Measurements from ENCODE around the gene GRXCR2.
"Not testable (repeated sequence)": the region's sequence is repeated elsewhere in the genome, so short reads cannot be mapped to it uniquely, and the experiment has no call there.

Gene GRXCR2

DNA sequence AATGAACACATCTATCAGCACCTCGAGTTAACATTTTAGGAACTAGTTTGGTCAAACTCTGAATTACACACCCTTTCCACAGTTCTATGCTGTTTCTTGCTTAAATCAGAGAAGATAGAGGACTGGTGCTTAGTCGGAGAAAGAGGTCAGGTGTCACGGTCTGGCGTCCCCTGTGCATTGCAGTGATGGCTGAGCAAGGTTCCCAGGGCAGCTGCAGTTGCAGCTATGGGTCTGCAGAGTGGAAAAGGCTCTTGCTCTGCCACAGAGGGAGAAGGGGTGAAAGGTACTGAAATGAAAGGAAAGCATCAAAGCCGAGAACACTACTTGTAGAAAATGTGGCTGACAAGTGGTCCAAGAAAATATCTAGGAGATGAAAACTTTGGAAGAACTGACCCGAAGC, 38.4 kb upstream of the GRXCR2 start:
- no peaks in the 10 kb centered on the region for H3K4me1 ChIP-seq (ENCODE audit: insufficient read depth, low read length)
- no peak overlapping the region for H3K4me3 ChIP-seq (ENCODE audit: low read depth in 1 of 2, low read length in 2 of 2)
- no peaks in the 10 kb centered on the region for H3K27me3 ChIP-seq (ENCODE audit: control insufficient read depth in 1 of 2, insufficient read depth in 2 of 2, low read length in 2 of 2)
- no peaks in the 10 kb centered on the region for H3K9me3 ChIP-seq (ENCODE audit: low read length)
- no peaks in the 10 kb centered on the region for H3K36me3 ChIP-seq (ENCODE audit: insufficient read depth, low read length)
- H3K27ac ChIP-seq (ENCODE audit: low read depth, low read length): no peak overlapping the region
- no peak overlapping the region for H3K9ac ChIP-seq (ENCODE audit: low read length)

DNA sequence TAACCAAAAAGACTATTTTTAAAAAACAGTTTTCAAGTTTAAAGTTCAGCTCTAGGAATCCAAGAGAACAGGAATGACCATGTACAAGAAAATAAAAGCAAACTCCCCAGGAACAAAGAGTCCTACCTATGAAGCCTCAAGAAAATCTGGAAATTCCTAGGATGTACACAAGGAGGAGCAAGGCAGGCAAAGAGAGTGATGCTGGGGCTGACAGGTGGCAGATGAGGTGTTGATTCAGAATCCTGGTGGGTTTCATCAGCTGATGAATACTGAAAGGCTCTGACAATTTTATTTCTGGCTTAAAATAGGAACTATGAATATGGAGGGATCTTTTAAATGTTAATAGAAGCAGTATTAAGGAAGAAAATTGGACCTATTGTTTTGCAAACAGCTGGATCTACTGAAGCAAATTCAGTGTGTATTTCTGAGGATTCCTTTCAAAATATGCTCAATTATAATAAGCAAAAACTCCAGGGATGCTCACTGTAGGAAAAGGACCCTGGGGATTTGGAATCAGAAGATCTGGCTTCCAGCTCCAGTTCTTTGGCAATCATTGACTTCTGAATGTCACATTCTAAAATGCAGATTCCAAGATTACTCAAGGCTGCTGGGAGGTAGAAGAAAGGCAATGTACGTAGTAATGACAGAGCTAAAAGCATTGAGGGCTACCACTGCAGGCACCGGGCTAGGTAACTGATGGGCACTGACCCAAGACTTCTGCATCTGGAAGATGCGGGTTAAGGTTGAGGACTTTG, 35.6 kb upstream of the GRXCR2 start:
- Histone ChIP-seq H3K36me3 (ENCODE audit: insufficient read depth, low read length) (no peaks in the 10 kb centered on the region), H3K9me3 (ENCODE audit: low read length) (no peaks in the 10 kb centered on the region), H3K9ac (ENCODE audit: low read length) (no peak overlapping the region), H3K4me1 (ENCODE audit: insufficient read depth, low read length) (no peaks in the 10 kb centered on the region), H3K27ac (ENCODE audit: low read depth, low read length) (no peak overlapping the region), H3K27me3 (ENCODE audit: control insufficient read depth in 1 of 2, insufficient read depth in 2 of 2, low read length in 2 of 2) (no peaks in the 10 kb centered on the region), H3K4me3 (ENCODE audit: low read depth in 1 of 2, low read length in 2 of 2) (no peak overlapping the region)

DNA sequence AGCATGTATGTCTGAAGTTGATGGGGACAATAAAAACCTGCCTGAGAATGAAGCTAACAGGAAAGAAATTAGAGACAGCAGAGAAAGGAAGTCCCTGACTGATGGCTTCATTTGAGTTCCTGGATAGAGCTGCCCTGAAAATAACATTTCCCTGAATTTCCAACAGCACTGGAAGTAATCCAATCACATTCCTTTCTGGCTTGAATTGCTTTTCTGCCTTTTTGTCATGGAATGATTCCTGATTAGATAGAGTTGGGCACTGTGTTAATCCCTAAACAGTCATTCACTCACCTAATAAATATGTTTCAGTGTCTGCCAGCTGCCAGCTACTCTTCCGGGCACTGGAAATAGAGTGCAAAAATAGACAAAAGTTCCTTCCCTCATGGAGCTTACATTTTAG, 33.6 kb upstream of the GRXCR2 start:
- no peak overlapping the region for H3K9ac ChIP-seq (ENCODE audit: low read length)
- H3K27me3 ChIP-seq (ENCODE audit: control insufficient read depth in 1 of 2, insufficient read depth in 2 of 2, low read length in 2 of 2): no peaks in the 10 kb centered on the region
- no peaks in the 10 kb centered on the region for H3K4me1 ChIP-seq (ENCODE audit: insufficient read depth, low read length)

DNA sequence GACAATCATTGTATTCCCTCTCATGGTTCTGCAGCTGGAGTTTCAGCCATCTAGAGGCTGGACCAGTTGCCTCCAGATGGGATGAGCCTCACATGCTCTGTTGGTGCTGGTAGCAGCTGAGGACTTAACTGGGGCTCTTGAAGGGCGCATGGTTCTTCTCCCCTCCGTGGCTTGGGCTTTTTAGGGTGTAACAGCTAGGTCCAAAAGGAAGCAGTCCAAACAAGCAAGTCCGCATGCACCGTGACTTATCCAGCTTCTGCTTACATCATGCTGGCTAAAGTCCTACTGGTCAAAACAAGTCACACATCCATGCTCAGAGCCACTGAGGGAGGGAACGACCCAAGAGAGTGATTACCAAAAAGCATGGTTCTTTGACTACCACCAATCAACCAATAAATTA, 31.9 kb upstream of the GRXCR2 start:
- H3K9me3 ChIP-seq (ENCODE audit: low read length): no peaks in the 10 kb centered on the region
- H3K9ac ChIP-seq (ENCODE audit: low read length): no peak overlapping the region
- H3K27me3 ChIP-seq (ENCODE audit: control insufficient read depth in 1 of 2, insufficient read depth in 2 of 2, low read length in 2 of 2): no peaks in the 10 kb centered on the region
- no peaks in the 10 kb centered on the region for H3K4me1 ChIP-seq (ENCODE audit: insufficient read depth, low read length)
- no peaks in the 10 kb centered on the region for H3K36me3 ChIP-seq (ENCODE audit: insufficient read depth, low read length)
- H3K27ac ChIP-seq (ENCODE audit: low read depth, low read length): no peak overlapping the region
- no peak overlapping the region for H3K4me3 ChIP-seq (ENCODE audit: low read depth in 1 of 2, low read length in 2 of 2)

More for the DNA sequence above, 33.6 kb upstream of the GRXCR2 start:
- H3K36me3 ChIP-seq (ENCODE audit: insufficient read depth, low read length): no peaks in the 10 kb centered on the region
- H3K4me3 ChIP-seq (ENCODE audit: low read depth in 1 of 2, low read length in 2 of 2): no peak overlapping the region
- H3K9me3 ChIP-seq (ENCODE audit: low read length): no peaks in the 10 kb centered on the region
- no peak overlapping the region for H3K27ac ChIP-seq (ENCODE audit: low read depth, low read length)

DNA sequence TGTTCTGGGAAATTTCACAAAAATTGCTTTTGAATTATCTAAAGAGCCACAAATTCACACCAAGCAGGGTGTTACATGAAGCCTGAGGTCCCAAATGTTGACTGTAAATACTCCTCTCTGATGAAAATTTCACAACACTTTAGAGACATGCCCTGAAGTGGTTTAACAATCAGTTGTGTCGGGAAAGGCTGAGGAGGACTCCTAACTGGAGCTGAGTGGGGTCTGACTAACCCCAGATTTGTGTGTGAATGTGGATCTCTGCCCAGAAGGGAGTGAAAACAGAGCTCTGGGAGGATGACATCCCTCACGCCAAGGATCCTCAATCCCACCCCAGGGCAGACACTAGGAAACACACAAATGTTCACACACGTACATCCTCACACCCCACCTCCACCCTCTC, 31.1 kb upstream of the GRXCR2 start:
- H3K27ac ChIP-seq (ENCODE audit: low read depth, low read length): no peak overlapping the region
- H3K27me3 ChIP-seq (ENCODE audit: control insufficient read depth in 1 of 2, insufficient read depth in 2 of 2, low read length in 2 of 2): no peaks in the 10 kb centered on the region
- H3K4me1 ChIP-seq (ENCODE audit: insufficient read depth, low read length): no peaks in the 10 kb centered on the region
- H3K36me3 ChIP-seq (ENCODE audit: insufficient read depth, low read length): no peaks in the 10 kb centered on the region
- H3K9me3 ChIP-seq (ENCODE audit: low read length): no peaks in the 10 kb centered on the region
- no peak overlapping the region for H3K9ac ChIP-seq (ENCODE audit: low read length)
- no peak overlapping the region for H3K4me3 ChIP-seq (ENCODE audit: low read depth in 1 of 2, low read length in 2 of 2)

DNA sequence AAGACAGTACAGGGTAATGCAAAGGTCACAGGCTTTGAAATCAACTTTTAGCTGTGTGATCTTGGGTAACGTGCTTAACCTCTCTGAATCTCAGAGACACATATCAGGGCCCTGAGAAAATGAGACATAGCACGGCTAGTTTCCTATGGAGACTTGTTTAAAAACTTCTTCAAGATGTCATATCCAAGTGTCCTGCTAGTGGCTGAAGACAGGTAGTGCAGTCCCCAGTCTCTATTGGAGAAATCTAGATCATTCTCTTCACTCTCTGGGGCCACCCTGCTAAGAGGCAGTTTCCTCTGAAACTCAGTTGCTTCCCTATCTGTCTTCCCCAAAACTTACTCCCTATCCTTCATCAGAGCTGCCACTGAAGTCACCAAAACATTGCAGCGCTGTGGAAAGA, 30.3 kb upstream of the GRXCR2 start:
- Histone ChIP-seq H3K4me3 (ENCODE audit: low read depth in 1 of 2, low read length in 2 of 2) (no peak overlapping the region), H3K36me3 (ENCODE audit: insufficient read depth, low read length) (no peaks in the 10 kb centered on the region), H3K27me3 (ENCODE audit: control insufficient read depth in 1 of 2, insufficient read depth in 2 of 2, low read length in 2 of 2) (no peaks in the 10 kb centered on the region), H3K9me3 (ENCODE audit: low read length) (no peaks in the 10 kb centered on the region), H3K27ac (ENCODE audit: low read depth, low read length) (no peak overlapping the region), H3K4me1 (ENCODE audit: insufficient read depth, low read length) (no peaks in the 10 kb centered on the region), H3K9ac (ENCODE audit: low read length) (no peak overlapping the region)

DNA sequence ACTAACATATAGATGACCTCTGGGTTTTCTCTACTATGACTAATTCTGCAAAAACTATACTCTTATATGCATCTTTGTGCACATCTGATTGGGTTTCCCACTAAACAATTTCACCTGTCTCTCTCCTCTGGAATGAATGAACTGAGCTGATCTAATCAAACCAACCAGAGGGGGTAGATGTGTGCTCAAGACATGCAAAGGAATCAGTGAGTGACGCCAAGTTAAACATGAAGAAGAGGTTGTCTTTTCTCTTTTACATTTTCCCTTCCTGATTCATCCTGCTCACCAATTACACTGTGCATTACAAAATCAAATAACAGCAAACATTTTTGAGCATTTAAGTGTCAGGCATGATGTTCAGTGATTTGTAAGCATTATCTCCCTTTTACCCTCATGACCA, 29.6 kb upstream of the GRXCR2 start:
- no peaks in the 10 kb centered on the region for H3K9me3 ChIP-seq (ENCODE audit: low read length)
- no peaks in the 10 kb centered on the region for H3K27me3 ChIP-seq (ENCODE audit: control insufficient read depth in 1 of 2, insufficient read depth in 2 of 2, low read length in 2 of 2)
- no peaks in the 10 kb centered on the region for H3K4me1 ChIP-seq (ENCODE audit: insufficient read depth, low read length)
- no peak overlapping the region for H3K4me3 ChIP-seq (ENCODE audit: low read depth in 1 of 2, low read length in 2 of 2)
- H3K36me3 ChIP-seq (ENCODE audit: insufficient read depth, low read length): no peaks in the 10 kb centered on the region
- H3K27ac ChIP-seq (ENCODE audit: low read depth, low read length): no peak overlapping the region
- H3K9ac ChIP-seq (ENCODE audit: low read length): no peak overlapping the region

DNA sequence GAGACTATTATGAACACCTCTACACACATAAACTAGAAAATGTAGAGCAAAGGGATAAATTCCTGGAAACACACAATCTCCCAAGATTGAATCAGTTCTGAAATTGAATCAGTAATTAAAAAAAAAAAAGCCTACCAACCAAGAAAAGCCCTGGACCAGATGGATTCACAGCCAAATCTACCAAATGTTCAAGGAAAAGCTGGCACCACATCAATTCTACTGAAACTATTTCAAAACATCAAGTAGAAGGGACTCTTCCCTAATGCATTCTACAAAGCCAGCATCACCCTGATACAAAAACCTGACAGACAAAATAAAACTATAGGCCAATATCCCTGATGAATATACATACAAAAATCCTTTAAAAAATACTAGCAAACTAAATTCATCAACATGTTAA, 25.4 kb upstream of the GRXCR2 start:
- H3K9me3 ChIP-seq (ENCODE audit: low read length): no peaks in the 10 kb centered on the region
- no peaks in the 10 kb centered on the region for H3K36me3 ChIP-seq (ENCODE audit: insufficient read depth, low read length)
- H3K9ac ChIP-seq (ENCODE audit: low read length): no peak overlapping the region
- H3K27ac ChIP-seq (ENCODE audit: low read depth, low read length): no peak overlapping the region
- no peaks in the 10 kb centered on the region for H3K27me3 ChIP-seq (ENCODE audit: control insufficient read depth in 1 of 2, insufficient read depth in 2 of 2, low read length in 2 of 2)
- no peak overlapping the region for H3K4me3 ChIP-seq (ENCODE audit: low read depth in 1 of 2, low read length in 2 of 2)
- H3K4me1 ChIP-seq (ENCODE audit: insufficient read depth, low read length): no peaks in the 10 kb centered on the region

DNA sequence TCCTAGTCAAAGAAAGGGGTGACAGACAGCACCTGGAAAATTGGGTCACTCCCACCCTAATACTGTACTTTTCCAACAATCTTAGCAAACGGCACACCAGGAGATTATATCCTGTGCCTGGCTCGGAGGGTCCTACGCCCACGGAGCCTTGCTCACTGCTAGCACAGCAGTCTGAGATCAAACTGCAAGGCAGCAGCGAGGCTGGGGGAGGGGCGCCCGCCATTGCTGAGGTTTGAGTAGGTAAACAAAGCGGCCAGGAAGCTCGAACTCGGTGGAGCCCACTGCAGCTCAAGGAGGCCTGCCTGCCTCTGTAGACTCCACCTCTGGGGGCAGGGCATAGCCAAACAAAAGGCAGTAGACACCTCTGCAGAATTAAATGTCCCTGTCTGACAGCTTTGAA, 18.6 kb upstream of the GRXCR2 start:
- H3K9me3 ChIP-seq (ENCODE audit: low read length); H3K4me1 ChIP-seq (ENCODE audit: insufficient read depth, low read length); H3K27me3 ChIP-seq (ENCODE audit: control insufficient read depth in 1 of 2, insufficient read depth in 2 of 2, low read length in 2 of 2); H3K27ac ChIP-seq (ENCODE audit: low read depth, low read length); H3K9ac ChIP-seq (ENCODE audit: low read length); H3K36me3 ChIP-seq (ENCODE audit: insufficient read depth, low read length); H3K4me3 ChIP-seq (ENCODE audit: low read depth in 1 of 2, low read length in 2 of 2): not testable (repeated sequence)

DNA sequence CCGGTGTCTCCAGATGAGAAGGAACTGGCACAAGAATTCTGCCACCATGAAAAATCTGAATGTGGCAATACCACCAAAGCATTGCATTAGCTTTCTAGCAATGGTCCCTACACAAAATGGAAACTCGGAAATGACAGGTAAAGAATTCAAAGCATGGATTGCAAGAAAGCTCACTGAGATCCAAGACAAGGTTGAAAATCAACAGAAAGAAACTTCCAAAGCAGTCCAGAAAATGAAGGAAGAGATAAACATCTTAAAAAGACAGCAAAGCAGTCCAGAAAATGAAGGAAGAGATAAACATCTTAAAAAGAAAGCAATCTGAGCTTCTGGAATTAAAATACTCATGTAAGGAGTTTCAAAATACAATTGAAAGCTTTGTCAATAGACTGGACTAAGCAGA, 16.8 kb upstream of the GRXCR2 start:
- no peaks in the 10 kb centered on the region for H3K36me3 ChIP-seq (ENCODE audit: insufficient read depth, low read length)
- no peak overlapping the region for H3K4me3 ChIP-seq (ENCODE audit: low read depth in 1 of 2, low read length in 2 of 2)
- no peaks in the 10 kb centered on the region for H3K27me3 ChIP-seq (ENCODE audit: control insufficient read depth in 1 of 2, insufficient read depth in 2 of 2, low read length in 2 of 2)
- H3K27ac ChIP-seq (ENCODE audit: low read depth, low read length): no peak overlapping the region
- H3K4me1 ChIP-seq (ENCODE audit: insufficient read depth, low read length): no peaks in the 10 kb centered on the region
- no peaks in the 10 kb centered on the region for H3K9me3 ChIP-seq (ENCODE audit: low read length)
- no peak overlapping the region for H3K9ac ChIP-seq (ENCODE audit: low read length)

DNA sequence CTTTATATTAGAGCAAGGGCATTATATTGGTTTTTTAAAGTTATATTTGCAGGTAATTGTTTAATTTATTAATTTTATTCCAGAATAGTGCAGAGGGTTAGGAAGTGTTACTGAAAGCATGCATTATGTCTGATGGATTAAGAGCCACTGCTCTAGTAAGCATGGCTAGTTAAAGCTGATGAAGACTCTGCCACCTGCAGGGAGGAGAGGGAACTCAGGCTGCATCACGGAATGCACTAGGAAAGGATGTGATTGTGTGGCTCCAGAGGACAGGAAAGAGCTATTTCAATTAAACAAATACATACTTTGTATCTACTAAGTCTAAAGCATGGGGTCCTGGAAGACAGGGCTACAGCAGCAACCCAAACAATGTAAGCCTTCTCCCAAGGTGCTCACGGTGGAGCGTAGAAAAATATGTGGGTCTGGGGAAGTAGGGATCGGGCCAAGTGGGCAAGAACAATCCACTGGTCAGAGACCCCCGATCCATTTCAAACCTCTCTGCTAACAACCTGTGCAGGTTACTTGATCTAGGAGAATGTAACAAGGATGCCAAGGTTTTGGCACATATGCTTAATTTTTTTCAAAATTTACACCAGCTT, 15.3 kb upstream of the GRXCR2 start:
- no peaks in the 10 kb centered on the region for H3K4me1 ChIP-seq (ENCODE audit: insufficient read depth, low read length)
- H3K27ac ChIP-seq (ENCODE audit: low read depth, low read length): no peak overlapping the region
- no peak overlapping the region for H3K9ac ChIP-seq (ENCODE audit: low read length)
- no peaks in the 10 kb centered on the region for H3K9me3 ChIP-seq (ENCODE audit: low read length)
- H3K4me3 ChIP-seq (ENCODE audit: low read depth in 1 of 2, low read length in 2 of 2): no peak overlapping the region
- no peaks in the 10 kb centered on the region for H3K27me3 ChIP-seq (ENCODE audit: control insufficient read depth in 1 of 2, insufficient read depth in 2 of 2, low read length in 2 of 2)
- H3K36me3 ChIP-seq (ENCODE audit: insufficient read depth, low read length): no peaks in the 10 kb centered on the region

DNA sequence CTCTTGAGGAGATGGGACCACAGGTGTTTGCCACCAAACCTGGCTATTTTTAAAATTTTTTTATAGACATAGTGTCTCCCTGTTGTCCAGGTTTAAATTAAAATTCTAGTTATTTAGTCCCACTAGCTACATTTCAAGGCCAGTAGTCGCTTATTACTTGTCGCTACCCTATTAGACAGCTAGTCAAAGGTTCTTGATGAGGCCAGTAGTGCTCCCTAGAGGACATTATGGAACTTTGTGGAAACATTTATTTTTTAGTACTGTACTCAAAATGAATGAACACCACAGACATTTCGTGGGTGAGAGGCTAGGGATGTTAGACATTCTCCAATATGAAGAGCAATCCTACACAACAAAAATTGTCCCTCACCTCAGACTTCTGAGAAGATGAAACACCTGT, 14.4 kb upstream of the GRXCR2 start:
- H3K4me1 ChIP-seq (ENCODE audit: insufficient read depth, low read length): no peaks in the 10 kb centered on the region
- H3K9me3 ChIP-seq (ENCODE audit: low read length): no peaks in the 10 kb centered on the region
- H3K27me3 ChIP-seq (ENCODE audit: control insufficient read depth in 1 of 2, insufficient read depth in 2 of 2, low read length in 2 of 2): no peaks in the 10 kb centered on the region
- no peak overlapping the region for H3K4me3 ChIP-seq (ENCODE audit: low read depth in 1 of 2, low read length in 2 of 2)
- H3K9ac ChIP-seq (ENCODE audit: low read length): no peak overlapping the region
- H3K27ac ChIP-seq (ENCODE audit: low read depth, low read length): no peak overlapping the region
- H3K36me3 ChIP-seq (ENCODE audit: insufficient read depth, low read length): no peaks in the 10 kb centered on the region

Measured in muscle layer of colon (tissue), 2 donors.